HL-60 (cell line): ENCODE measurements around the gene RAX2.

Experiments
- POLR2AphosphoS5 ChIP-seq: IDR thresholded peaks from 2 replicates; pipeline ENCODE4 v1.6.1; 2012; ENCODE audit warnings: low read depth
- TF ChIP-seq, protein P1 (sequence below): IDR thresholded peaks from one replicate; pipeline ENCODE4 v1.5.1; 2011; ENCODE audit warnings: low read length, control low read depth, inconsistent platforms; ENCODE audit not compliant: insufficient read depth

GRCh38 chr19:3809881-3810707 is 38.1 kb upstream of the RAX2 start:
- TF ChIP-seq, protein P1, sequence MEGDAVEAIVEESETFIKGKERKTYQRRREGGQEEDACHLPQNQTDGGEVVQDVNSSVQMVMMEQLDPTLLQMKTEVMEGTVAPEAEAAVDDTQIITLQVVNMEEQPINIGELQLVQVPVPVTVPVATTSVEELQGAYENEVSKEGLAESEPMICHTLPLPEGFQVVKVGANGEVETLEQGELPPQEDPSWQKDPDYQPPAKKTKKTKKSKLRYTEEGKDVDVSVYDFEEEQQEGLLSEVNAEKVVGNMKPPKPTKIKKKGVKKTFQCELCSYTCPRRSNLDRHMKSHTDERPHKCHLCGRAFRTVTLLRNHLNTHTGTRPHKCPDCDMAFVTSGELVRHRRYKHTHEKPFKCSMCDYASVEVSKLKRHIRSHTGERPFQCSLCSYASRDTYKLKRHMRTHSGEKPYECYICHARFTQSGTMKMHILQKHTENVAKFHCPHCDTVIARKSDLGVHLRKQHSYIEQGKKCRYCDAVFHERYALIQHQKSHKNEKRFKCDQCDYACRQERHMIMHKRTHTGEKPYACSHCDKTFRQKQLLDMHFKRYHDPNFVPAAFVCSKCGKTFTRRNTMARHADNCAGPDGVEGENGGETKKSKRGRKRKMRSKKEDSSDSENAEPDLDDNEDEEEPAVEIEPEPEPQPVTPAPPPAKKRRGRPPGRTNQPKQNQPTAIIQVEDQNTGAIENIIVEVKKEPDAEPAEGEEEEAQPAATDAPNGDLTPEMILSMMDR: no peak
- no peak for TF ChIP-seq POLR2AphosphoS5
